Measurements from ENCODE around the gene OR1E2. TPM values are rescaled to one million over a fixed set of nuclear protein-coding genes. Genes with fewer than 3 reads are reported as not detected.

Gene OR1E2
- total and polyA plus RNA-seq, 10 of the 15 experiments (the other 5 are each of a cell fraction or from before 2014, with no cell fraction given), result not detected

GRCh38 chr17:3448059-3448665, 14.5 kb upstream of the OR1E2 start:
- RAD21 ChIA-PET (ENCODE audit: unreplicated experiment), result no interaction called here
- intact Hi-C loops (cut with micrococcal nuclease; ENCODE audit: unreplicated experiment), result no loop called here
- 23% methylated on average over 2 of the region's 2 CpGs for WGBS (ENCODE audit: insufficient coverage, insufficient replicate concordance, low lambda C conversion rate, missing lambda C conversion rate)
- Histone ChIP-seq H3K4me1 (ENCODE audit: control insufficient read depth, insufficient read depth, low read length) (no peaks in the 10 kb centered on the region), H2AFZ (ENCODE audit: control insufficient read depth, low read depth, low read length) (no peak overlapping the region), H3K4me3 (no peak overlapping the region), H3K9ac (ENCODE audit: control insufficient read depth, insufficient read depth, low read length) (no peak overlapping the region), H3K27me3 (replicated peaks in 1 of 2; ENCODE audit: control insufficient read depth in 2 of 2, insufficient read depth in 2 of 2, low read length in 1 of 2) (no peaks in the 10 kb centered on the region), H4K20me1 (ENCODE audit: control insufficient read depth, insufficient read depth) (no peaks in the 10 kb centered on the region), H3K79me2 (ENCODE audit: control insufficient read depth, insufficient read depth, low read length) (no peaks in the 10 kb centered on the region), H3K27ac (ENCODE audit: control insufficient read depth, insufficient read depth) (no peak overlapping the region), H3K4me2 (ENCODE audit: control insufficient read depth, insufficient read depth) (no peak overlapping the region), H3K9me3 (replicated peaks; ENCODE audit: control insufficient read depth, insufficient read depth, low read length) (no peaks in the 10 kb centered on the region), H3K36me3 (ENCODE audit: control insufficient read depth in 2 of 2, insufficient read depth in 2 of 2, low read length in 1 of 2) (no peaks in the 10 kb centered on the region)
- in situ Hi-C loops (cut with MboI), result no loop called here
- ATAC-seq (no peak), DNase-seq (ENCODE audit: low read depth, low spot score) (no peak), FAIRE-seq (no peak)
- CTCF ChIA-PET, result interaction anchor here (1.3 kb wide), 1 partner anchor 11 kb away, joined by 3 read pairs; no protein-coding TSS in a partner anchor
- TF ChIP-seq CHD4 (IDR thresholded peaks at IDR 0.05) (no peak), NFIC (IDR thresholded peaks at IDR 0.05; ENCODE audit: low read depth, low read length) (no peak)
- TF ChIP-seq, protein P1, sequence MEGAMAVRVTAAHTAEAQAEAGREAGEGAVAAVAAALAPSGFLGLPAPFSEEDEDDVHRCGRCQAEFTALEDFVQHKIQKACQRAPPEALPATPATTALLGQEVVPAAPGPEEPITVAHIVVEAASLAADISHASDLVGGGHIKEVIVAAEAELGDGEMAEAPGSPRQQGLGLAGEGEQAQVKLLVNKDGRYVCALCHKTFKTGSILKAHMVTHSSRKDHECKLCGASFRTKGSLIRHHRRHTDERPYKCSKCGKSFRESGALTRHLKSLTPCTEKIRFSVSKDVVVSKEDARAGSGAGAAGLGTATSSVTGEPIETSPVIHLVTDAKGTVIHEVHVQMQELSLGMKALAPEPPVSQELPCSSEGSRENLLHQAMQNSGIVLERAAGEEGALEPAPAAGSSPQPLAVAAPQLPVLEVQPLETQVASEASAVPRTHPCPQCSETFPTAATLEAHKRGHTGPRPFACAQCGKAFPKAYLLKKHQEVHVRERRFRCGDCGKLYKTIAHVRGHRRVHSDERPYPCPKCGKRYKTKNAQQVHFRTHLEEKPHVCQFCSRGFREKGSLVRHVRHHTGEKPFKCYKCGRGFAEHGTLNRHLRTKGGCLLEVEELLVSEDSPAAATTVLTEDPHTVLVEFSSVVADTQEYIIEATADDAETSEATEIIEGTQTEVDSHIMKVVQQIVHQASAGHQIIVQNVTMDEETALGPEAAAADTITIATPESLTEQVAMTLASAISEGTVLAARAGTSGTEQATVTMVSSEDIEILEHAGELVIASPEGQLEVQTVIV (IDR thresholded peaks at IDR 0.05; ENCODE audit: borderline replicate concordance, partially characterized antibody), result no peak
- SMC1A ChIA-PET (ENCODE audit: uncharacterized antibody, unreplicated experiment), result no interaction called here
- POLR2A ChIA-PET, result interaction anchor here (0.6 kb wide), 1 partner anchor 525 kb away, joined by 3 read pairs; no protein-coding TSS in a partner anchor
- no TSS peak for BruUV-seq (replicated peaks)

GRCh38 chr17:3447625-3448024, 14.0 kb upstream of the OR1E2 start:
- Histone ChIP-seq H3K27me3 (replicated peaks in 1 of 2; ENCODE audit: control insufficient read depth in 2 of 2, insufficient read depth in 2 of 2, low read length in 1 of 2) (no peaks in the 10 kb centered on the region), H2AFZ (ENCODE audit: control insufficient read depth, low read depth, low read length) (no peak overlapping the region), H3K9me3 (replicated peaks; ENCODE audit: control insufficient read depth, insufficient read depth, low read length) (no peaks in the 10 kb centered on the region), H3K27ac (ENCODE audit: control insufficient read depth, insufficient read depth) (no peak overlapping the region), H3K4me3 (no peak overlapping the region), H4K20me1 (ENCODE audit: control insufficient read depth, insufficient read depth) (no peaks in the 10 kb centered on the region), H3K4me2 (ENCODE audit: control insufficient read depth, insufficient read depth) (no peak overlapping the region), H3K36me3 (ENCODE audit: control insufficient read depth in 2 of 2, insufficient read depth in 2 of 2, low read length in 1 of 2) (no peaks in the 10 kb centered on the region), H3K4me1 (ENCODE audit: control insufficient read depth, insufficient read depth, low read length) (no peaks in the 10 kb centered on the region), H3K9ac (ENCODE audit: control insufficient read depth, insufficient read depth, low read length) (no peak overlapping the region), H3K79me2 (ENCODE audit: control insufficient read depth, insufficient read depth, low read length) (no peaks in the 10 kb centered on the region)
- 12% methylated on average over 2 of the region's 2 CpGs for WGBS (ENCODE audit: insufficient coverage, insufficient replicate concordance, low lambda C conversion rate, missing lambda C conversion rate)
- FAIRE-seq (peak; percentile 69), DNase-seq (ENCODE audit: low read depth, low spot score) (no peak), ATAC-seq (peak; percentile 55; the same call in 2 of the 3 replicates)
- CTCF ChIA-PET, result no interaction called here
- SMC1A ChIA-PET (ENCODE audit: uncharacterized antibody, unreplicated experiment), result no interaction called here
- TF ChIP-seq, protein P2, sequence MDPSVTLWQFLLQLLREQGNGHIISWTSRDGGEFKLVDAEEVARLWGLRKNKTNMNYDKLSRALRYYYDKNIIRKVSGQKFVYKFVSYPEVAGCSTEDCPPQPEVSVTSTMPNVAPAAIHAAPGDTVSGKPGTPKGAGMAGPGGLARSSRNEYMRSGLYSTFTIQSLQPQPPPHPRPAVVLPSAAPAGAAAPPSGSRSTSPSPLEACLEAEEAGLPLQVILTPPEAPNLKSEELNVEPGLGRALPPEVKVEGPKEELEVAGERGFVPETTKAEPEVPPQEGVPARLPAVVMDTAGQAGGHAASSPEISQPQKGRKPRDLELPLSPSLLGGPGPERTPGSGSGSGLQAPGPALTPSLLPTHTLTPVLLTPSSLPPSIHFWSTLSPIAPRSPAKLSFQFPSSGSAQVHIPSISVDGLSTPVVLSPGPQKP (IDR thresholded peaks at IDR 0.05; ENCODE audit: low read depth, low read length), result no peak
- TF ChIP-seq RAD21 (IDR thresholded peaks at IDR 0.05; ENCODE audit: insufficient read depth, low read depth, low read length), result peak; percentile 46
- TF ChIP-seq, protein P3, sequence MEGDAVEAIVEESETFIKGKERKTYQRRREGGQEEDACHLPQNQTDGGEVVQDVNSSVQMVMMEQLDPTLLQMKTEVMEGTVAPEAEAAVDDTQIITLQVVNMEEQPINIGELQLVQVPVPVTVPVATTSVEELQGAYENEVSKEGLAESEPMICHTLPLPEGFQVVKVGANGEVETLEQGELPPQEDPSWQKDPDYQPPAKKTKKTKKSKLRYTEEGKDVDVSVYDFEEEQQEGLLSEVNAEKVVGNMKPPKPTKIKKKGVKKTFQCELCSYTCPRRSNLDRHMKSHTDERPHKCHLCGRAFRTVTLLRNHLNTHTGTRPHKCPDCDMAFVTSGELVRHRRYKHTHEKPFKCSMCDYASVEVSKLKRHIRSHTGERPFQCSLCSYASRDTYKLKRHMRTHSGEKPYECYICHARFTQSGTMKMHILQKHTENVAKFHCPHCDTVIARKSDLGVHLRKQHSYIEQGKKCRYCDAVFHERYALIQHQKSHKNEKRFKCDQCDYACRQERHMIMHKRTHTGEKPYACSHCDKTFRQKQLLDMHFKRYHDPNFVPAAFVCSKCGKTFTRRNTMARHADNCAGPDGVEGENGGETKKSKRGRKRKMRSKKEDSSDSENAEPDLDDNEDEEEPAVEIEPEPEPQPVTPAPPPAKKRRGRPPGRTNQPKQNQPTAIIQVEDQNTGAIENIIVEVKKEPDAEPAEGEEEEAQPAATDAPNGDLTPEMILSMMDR (IDR thresholded peaks at IDR 0.05 in 2 of 3, conservative IDR thresholded peaks at IDR 0.05 in 1 of 3; ENCODE audit: control insufficient read depth in 2 of 3, extremely low read depth in 1 of 3, insufficient read depth in 1 of 3, low read depth in 3 of 3, low read length in 3 of 3), result peak; percentile 21 to 41 (median 28); a peak in 3 of 6 replicates
- TF ChIP-seq RFX5 (IDR thresholded peaks at IDR 0.05; ENCODE audit: low read depth, low read length), result no peak
- POLR2A ChIA-PET, result no interaction called here
- no TSS peak for BruUV-seq (replicated peaks)
- RAD21 ChIA-PET (ENCODE audit: unreplicated experiment), result no interaction called here
- intact Hi-C loops (cut with micrococcal nuclease; ENCODE audit: unreplicated experiment), result no loop called here
- in situ Hi-C loops (cut with MboI), result no loop called here
